M059J (cell line): Measurements from ENCODE around the gene INTS13. TPM values are rescaled to one million over a fixed set of nuclear protein-coding genes. Genes with fewer than 3 reads are reported as not detected.
"Not testable (repeated sequence)": the region's sequence is repeated elsewhere in the genome, so short reads cannot be mapped to it uniquely, and the experiment has no call there.

Source experiments
- DNase-seq: peaks from one replicate; pipeline ENCODE4 v3.0.0-alpha.2; 2012; ENCODE audit warnings: low read depth
- total RNA-seq: library from RNA; depleted of rRNA; stranded (reverse); fragments of >200 nt; shearing (Covaris generic); gene quantifications from 2 replicates; pipeline ENCODE4 v1.2.3, GENCODE V29; 2014; rRNA removed

INTS13 gene, protein sequence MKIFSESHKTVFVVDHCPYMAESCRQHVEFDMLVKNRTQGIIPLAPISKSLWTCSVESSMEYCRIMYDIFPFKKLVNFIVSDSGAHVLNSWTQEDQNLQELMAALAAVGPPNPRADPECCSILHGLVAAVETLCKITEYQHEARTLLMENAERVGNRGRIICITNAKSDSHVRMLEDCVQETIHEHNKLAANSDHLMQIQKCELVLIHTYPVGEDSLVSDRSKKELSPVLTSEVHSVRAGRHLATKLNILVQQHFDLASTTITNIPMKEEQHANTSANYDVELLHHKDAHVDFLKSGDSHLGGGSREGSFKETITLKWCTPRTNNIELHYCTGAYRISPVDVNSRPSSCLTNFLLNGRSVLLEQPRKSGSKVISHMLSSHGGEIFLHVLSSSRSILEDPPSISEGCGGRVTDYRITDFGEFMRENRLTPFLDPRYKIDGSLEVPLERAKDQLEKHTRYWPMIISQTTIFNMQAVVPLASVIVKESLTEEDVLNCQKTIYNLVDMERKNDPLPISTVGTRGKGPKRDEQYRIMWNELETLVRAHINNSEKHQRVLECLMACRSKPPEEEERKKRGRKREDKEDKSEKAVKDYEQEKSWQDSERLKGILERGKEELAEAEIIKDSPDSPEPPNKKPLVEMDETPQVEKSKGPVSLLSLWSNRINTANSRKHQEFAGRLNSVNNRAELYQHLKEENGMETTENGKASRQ
- total RNA-seq, result 44.3 and 71.4 TPM in 2 replicates

DNA sequence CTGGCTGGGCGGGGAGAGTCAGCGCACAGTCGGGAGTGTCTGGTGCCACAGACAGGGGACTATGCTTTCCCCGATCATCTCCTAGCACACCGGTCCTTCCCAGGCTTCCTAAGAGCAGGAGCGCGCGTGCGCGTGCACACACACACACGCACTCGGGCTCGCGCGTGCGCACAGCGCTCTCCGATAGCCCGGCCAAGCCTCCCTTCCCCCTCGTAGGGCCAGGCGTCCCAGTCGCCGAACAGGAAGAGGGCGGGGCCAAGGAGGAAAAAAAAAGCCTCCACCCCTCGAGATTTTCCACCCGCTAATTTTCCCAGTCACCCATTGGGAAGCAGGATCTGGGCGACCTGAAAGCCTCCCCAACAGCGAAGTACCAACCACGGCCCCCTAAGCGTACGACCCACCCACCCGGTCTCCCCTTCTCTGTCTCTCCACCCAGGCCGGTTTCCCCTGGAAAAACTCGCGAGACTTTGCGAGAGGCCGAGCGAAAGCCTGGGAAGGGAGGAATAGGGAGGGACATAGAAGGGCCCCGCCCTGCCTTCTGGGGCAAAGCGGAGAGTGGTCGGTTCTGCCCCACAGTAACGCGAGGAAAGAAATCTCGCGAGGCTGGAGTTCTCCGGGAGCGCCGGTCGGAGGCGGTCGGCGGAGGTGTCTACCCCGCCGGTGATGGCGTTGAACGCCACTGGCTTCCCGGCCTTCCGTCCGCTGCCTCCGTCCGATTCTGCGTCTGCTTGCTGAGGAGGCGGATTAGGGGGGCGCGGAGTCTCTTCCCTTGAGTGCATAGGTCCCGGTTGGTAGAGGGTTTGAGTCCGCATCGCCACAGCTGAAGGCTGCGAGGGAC lies at the start of gene INTS13, which contains the start of gene FGFR1OP2:
Gene INTS13, minus strand, starts transcription at position 119 of the 838 bp plus-strand sequence. CDS start 1,178 bp downstream, outside the sequence.
Gene FGFR1OP2, plus strand, starts transcription at position 608 of the 838 bp plus-strand sequence. CDS start 15,689 bp downstream, outside the sequence.
- DNase-seq, result peak; percentile 98

DNA sequence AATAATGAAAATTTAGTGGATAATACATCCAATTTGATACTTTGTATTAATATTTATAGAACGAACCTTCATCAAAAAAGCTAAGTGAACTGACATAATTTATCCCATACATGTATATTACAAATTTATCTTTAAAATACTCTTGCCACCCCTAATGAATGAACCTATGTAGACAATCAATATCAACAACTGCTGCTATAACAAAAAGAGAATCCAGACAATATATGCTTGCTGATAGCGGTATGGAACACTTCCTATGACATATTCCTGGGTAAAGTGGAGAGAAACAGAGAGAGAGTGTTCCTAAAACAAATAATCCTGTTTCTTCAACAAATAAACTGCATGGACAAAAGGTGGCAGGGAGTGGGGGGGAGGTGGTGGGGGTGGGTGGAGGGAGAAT lies 45.1 kb upstream of the INTS13 start:
- no peak for DNase-seq

DNA sequence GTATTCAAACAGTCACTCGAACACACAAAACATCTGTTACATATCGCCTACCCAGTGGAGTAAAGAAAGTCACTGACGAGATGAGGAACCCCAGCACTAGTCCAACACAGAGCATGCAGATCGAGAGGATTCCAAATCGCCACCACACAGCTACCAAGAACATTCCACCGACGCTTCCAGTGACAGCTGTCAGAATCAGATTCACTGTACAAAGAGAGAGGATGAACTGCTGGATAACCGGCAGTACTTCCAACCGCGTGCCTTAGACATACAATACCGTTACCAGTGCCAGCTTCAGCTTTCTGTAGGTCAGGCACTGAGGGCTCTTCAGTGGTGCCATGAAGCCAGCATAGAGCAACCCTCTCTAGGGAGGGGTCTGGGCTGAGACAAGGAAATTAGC lies 42.0 kb upstream of the INTS13 start:
- DNase-seq, result no peak

DNA sequence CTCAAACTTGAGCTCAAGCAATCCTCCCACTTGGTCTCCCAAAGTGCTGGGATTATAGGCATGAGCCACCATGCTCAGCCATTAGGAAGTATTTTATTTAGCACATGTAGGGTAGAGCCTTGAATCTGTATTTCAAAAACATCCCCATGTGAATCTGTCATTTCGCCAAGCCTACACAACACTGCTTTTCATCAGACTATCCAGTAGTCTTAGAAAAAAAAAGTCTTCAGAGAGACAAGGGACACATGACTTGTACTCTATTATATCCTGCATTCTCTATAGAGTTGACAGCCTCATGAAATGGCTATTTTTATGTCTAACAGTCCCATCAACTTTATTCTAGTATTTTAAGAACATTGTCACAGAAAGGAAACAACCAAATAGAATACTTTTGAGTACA lies 41.0 kb upstream of the INTS13 start:
- no peak for DNase-seq

DNA sequence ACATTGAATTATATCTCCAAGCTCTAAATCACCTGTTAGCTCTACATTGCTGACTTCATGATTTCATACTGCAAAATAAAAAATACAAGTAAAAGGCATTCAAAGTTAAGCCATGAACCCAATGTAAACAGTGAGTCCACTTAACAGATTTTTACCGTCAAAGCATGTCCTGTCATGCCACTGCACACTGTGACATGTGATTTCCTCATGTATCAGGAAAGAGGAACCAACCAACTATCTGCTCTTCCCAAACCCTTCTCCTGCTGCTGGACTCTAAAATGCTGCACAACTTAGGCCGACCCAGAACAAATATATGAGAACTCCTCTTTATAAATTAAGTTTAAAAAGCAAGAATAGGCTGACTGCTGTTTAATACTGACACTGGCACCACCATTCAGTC lies 38.9 kb upstream of the INTS13 start:
- no peak for DNase-seq

DNA sequence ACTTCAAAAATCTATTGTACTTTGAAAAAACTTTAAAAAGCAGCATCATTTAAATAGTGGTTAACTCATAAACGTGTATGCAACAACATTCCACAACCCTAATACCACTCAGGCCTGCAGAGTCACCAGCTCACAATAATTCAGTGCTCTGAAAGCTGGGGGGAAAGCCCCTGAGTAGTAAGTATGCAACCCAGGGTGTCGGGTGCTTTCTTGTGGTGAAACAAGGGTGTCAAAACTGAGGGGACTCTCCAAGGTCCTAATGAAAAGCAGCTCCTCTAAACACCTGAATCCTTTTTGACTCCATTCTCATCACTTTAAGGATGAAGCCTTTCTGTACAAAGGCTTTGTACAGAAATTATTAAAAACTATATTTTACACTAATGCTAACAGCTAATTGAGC lies 34.2 kb upstream of the INTS13 start:
- DNase-seq, result no peak

DNA sequence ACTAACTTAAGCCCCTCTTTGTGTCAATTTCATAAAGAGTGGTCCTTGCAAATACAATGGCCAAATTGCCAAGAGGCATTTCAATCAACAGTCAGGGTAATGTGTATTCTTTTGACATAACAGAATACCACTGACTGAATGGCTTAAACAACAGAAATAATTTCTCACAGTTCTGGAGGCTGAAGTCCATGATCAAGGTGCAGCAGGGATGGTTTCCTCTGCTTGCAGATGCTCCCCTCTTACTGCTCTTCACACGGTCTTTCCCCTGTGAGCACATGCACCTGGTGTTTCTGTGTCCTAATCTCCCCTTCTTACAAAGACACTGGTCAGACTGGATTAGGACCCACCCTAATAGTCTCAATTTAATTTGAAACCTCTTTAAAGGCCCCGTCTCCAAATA lies 32.4 kb upstream of the INTS13 start:
- DNase-seq, result no peak

DNA sequence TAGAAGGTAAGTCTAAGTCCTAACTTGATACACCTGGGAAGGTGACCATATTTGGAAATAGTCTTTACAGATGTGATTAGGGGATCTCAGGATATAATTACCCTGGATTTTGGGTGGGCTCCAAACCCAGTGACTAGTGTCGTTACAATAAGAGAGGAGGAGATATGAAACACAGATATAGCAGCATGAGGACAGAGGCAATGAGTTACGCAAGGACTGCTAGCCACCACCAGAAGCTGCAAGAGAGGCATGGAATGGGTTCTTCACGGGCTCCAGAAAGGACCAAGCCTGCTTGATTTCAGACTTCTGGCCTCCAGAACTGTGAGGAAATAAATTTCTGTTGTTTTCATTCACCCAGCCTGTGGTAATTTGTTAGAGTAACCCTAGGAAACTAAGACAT lies 29.1 kb upstream of the INTS13 start:
- no peak for DNase-seq

DNA sequence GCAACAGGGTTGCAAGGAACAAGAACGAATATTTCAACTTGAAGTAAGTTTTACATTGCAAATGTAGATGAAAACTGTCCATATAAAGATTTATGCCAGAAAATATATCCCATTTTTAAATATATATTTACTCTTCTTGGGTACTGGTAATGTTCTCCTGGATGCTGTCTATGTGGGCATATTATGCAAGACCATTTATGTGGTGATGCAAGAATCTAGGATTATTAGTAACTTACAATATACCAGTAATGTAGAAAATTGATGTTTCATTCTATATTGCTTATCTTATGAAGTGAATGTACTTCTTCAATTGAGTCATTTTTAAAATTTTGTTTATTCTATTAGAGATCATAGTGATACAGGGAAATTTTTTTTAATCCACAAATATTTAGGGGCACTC lies 25.6 kb upstream of the INTS13 start:
- DNase-seq, result no peak

DNA sequence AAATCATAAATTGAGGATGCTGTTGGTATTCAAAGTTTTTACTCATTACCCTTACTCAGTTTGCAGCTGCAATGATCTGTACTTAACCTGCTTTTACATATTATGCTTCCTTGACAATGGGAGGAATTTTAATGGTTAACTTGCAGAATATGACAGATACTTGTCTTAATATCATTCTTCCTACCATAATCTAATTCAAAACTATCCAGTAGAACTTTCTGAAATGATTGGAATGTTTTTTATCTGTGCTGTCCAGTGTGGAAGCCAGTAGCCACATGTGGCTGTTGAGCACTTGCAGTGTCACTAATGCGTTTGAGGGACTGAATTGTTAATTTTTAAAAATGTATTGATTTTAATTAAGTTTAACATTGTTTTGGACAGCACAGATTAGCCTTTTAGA lies 24.0 kb upstream of the INTS13 start:
- DNase-seq, result no peak

DNA sequence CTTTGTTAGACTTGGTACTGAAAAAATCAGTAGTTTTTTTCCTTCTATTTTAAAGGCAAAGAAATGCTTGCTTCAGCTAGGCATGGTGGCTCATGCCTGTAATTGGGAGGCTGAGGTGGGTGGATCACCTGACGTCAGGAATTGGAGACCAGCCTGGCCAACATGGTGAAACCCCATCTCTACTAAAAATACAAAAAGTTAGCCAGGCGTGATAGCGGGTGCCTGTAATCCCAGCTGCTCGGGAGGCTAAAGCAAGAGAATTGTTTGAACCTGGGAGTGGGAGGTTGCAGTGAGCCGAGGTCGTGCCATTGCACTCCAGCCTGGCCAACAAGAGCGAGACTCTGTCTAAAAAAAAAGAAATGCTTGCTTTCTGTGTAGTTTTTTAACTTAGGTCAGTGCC lies 23.6 kb upstream of the INTS13 start:
- not testable (repeated sequence) for DNase-seq

DNA sequence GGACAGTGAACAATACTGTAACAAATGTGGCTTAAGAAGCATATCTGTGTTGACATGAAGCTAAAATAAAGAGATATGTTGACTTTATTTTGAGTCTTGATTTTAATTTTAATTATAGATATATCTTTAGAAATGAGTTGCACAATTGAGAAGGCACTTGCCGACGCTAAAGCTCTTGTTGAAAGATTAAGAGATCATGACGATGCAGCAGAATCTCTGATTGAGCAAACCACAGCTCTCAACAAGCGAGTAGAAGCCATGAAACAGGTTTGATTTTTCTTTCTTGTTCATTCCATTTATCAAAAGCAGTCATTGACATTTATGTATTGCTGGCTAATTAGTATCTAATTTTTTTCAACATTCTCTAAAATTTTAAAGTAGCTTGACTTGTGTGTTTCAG lies 16.2 kb upstream of the INTS13 start:
- DNase-seq, result no peak

DNA sequence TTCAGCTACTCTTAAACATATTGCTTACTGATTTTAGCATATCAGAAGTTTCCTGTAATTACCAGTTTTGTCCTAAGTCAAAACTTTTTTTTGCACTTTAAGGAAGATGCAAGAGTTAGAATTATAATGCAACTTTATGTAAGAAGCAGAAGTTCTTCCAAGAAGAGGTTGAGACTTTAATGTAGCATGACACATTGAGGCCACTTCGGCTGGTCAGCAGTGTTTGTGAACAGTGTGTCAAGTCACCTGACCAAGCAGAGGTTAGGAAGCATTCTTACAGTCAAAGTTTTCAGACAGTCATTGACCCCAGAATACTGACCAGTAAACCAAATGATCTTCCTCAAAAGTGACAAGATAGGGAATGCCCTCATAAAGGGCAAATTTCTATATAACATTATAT lies 15.7 kb upstream of the INTS13 start:
- peak; percentile 7 for DNase-seq

DNA sequence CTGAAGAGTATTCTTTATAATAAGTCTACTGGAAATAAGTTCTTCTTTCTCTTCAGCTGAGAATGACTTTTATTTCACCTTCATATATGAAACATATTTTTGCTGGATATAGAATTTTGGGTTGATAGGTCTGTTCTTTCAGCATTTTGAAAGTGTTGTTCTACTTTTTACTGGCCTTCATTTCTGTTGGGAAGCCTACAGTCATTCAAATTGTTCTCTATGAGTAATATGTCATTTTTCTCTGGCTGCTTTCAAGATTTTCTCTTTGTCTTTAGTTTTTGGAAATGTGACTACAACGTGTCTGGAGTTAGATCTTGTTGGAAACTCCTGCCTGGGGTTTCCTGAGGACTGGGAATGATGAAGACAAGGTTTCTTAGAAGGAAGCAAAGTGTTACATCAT lies 10.5 kb upstream of the INTS13 start:
- no peak for DNase-seq

DNA sequence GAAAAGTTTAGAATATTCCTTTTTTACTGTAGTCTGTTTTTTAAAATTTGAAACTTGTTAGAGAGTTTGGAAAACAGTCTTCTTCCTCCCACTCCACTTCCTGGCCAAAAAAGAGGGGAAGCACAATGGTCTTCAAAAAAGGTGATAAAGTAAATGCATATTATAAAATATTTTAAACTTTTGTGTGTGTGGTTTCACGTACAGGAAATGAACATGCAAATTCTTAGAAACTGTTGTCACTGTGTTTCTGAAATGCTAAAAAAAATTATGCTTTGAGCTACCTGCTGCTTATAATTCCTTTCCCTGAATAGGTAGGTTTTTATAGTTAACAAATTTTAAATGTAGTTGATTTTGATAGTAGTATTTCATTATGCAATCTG lies 3.4 kb upstream of the INTS13 start:
- DNase-seq, result no peak

DNA sequence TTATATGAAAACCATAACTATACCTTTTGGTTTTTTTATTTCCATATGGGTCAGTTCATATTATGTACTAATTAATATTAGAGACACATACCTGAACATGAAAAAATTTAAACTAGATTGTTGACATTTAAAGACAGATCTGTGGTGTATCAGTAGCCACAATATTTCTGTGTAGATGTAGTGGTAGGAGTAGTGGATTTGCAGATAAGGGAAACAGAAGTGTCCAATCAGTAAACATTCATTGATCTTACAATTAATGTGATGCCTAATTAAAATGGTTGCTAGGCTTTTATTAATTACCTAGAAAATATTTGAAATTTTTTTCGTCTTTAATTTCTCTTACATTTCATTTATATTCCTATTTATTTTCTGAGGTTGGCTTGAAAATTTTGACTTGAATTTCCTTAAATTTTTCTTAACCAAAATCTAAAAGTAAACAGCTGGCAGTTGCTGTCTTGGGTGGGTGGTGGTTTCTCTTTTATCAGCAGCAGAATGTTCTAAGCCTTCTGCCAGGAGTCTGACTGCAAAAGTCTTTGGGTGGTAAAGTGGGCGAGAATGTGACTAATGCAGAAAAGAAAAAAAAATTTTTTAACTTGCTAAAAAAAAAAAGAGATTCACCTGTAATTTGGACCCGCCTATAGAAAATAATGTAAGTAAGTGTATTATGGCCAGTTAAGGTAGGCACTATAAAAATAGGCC lies 2.9 kb upstream of the INTS13 start:
- DNase-seq, result peak; percentile 14

DNA sequence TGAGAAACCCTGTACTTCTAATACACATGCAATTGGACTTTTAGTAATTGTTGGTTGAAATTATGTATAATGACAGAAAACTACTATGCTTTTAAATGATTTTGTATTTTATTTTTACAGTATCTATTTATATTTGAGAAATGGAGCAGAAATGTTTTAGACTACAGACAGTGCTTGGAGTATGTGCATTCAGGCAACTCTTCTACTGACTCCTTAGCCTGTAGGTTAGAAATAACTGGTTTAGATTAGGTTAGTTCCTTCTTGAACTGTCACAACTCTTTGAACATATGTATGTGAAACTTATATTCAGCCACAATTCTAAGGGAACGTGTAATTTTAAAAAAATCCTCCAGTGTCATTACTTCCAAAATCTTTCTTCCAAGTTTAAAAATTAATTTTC lies 2.2 kb upstream of the INTS13 start:
- no peak for DNase-seq

DNA sequence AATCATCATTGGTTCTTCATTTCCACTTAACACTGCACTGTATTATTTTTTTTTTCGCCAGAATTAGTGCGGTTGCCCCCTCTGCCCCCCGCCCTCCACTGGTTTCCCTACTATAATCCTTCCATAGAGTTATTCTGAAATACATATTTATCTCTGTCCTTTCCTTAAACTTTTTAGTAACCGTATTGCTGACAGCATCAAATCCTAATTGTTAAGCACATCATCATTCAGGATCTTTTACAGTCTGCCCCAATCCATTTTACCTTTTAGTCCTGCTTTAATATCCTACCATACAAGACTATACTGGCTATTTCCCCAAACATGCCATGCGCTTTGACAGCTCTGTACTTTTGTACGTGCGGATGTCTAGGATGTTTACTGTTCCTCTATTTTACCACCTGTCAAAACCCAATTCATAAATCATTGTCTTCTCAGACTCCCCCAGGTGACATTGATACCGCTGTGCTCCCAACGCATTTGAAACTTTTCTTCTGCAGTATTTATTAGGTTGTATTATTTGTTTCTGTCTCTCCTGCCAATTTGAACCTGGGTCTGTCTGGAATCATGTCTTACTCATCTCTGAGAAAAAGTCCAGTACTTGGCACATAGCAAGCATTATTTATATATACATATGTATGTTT lies 1.5 kb upstream of the INTS13 start:
- DNase-seq, result peak; percentile 12

DNA sequence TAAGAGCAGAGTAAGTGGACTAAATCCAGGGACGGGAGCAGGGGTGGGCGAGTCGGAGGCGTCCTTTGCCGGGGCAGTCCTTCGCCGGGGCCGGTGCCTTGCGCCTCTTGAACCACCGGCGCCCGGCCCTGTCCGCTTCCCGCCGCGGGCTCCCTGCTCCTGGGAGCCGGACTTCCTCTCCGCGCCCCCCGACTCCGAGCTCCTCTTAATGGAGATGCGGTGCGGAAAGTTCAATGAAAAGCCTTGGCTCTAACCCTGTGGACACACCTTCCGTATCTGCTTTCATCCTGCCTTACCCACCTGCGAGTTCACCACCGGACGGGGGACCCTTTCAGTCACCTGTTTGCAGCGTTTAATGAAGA lies 901 bp upstream of the INTS13 start:
- DNase-seq, result no peak

DNA sequence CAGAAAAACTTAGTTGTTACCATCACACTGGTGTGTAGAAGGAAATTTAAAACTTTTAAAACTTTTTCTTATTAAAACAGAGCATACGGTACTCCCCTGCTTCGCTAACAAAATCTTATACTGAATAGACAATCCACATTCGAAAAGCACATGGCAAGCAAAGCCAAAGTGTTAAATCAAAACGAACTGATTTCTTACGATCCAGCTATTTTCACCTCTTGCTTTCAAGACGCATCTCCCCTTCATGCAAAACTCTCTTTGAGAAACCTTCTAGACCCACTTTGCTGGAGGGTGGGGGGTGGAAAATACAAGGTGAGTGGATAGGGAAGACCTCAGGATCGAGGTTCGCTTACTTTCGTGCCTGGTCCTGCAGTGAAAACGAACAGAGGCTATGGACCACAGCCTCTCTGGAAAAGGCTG lies 328 bp downstream of the INTS13 start:
- DNase-seq, result no peak
